NCI-H2196 (cell line): ENCODE results near the gene USP14.

Experiments
- DNase-seq: peaks from one replicate; lab custom pipeline; 2025; ENCODE audit not compliant: unreplicated experiment; lab: John Stamatoyannopoulos, UW

USP14 gene

DNA sequence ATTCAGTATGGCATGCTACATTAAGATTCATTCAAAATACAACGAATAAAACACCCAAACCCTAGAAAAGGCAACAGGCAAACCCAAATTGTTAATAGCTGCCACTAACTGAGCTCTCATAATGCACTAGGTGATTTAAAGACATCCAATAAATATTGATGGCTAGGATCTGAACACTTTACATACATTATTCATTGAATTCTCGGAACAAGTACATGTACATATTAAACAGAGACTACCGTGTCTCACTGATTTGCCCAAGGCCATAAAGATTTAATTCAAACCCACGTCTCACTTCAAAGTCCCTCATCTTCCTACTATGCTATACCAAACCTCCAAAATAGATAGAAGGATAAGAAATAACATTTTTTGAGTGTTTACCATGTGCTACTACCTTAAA, 67.4 kb downstream of the USP14 start:
- no peak for DNase-seq

DNA sequence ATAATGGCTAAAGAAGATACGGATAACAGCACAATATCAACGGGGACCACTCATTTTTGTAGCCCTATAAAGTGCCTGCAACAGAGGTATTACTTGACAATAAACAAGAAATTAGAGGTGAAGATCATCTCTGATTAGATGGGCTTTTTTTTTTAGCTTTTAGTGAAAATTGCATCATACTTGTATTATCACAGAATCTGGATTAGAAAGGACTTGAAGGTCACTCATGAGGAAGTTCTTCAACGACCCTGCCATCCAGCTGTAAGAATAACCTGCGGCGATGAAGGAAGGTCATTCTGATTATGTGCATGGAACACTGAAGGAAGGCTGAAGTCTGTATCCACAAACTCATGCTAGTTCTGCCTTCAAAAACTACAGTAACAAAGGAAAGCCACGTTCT, 69.0 kb downstream of the USP14 start:
- DNase-seq = no peak

DNA sequence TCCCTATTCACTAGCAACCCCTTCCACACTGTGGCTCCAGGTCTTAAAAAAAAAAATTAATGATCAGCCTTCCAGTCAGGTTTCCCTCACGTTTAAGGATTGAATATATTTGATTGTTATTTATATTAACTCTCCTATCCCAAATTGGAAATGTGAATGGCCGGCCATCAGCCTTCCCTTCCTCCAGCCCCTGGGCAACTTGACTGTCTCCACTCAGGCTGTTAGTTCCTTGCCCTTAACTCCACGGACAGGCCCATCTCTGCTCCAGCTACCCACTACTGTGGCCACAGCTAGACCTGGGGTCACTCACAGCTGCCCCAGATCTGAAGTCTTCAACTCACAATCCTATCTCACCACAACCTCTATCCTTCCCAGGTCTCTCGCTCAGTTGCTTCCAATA, 69.5 kb downstream of the USP14 start:
- no peak for DNase-seq

DNA sequence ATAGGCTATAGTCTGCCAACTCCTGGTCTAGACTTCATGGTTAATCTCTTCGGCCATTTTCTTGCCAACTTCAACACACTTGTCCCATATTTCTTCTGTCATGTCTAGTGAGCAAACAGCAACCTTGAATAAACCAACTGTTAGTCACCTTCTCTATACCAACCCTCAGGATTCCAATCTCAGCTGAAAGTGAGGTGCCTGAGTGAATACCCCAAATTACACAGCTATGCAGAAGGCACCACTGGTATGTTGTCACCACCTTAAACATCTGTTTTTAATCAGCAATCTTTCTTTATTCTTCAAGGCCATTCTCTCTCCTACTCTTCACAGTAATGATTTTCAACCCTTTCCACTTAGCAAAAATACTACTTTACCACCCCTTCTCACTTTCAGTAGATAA, 70.2 kb downstream of the USP14 start:
- no peak for DNase-seq

DNA sequence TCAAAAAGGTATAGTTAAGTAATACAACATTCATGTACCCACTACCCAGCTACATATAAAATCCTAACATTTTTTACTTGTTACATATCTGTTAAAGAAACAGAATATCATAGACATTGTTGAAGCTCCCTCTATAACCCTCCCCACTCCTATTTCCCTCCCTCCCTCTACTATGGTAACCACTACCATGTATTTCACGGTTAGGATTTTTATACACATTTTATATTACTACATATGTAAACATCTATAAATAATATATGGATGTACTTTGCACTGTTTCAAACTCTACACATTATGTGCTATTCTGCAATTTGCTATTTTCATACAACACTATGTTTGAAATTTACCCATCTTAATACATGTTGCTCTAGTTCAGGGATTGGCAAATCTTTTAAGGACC, 73.2 kb downstream of the USP14 start:
- DNase-seq = no peak

DNA sequence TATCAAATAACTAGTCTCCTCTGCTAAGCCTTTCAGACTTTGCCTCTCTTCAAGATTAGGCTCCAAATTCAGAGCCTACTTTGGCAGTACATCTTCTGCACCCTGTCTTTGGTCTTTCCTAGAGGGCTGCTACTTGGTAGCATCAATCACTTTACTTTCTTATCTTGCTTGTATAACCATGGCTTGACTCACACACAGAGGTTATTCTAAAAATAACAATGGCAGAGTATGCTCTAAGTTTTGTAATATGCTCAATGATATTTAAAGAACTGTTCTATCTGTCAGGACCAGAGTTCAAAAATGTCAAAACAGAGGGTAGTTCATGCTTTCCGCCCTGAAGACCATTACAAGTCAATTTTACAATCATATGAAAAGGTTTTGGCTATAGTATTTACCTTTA, 81.8 kb downstream of the USP14 start:
- no peak for DNase-seq

DNA sequence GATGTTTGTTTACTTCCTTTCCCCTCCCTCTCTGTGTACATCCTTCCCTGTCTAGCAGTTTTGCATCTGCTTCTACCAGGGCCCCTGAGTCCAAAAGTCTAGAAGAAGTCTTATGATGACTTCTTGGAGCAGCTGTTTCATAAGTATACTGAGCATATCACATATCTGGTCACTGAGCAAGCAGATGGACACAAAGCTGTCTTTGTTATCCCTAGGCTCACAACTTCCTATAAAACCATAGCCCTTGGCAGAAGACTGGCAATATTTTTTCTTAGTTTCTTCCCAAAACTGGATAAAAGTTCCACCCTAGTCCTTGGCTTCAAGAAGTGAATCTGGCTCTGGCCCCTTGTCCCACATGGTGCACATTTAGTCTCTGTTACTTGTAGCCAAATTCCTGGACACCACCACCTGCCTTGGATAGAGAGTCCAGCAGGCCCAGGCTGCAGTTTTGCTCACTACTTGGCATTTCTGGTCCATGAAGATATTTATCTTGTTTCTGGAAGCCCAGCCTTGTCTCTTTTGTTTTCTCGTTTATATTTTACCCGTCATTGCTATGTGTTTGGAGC, 87.0 kb downstream of the USP14 start:
- no peak for DNase-seq

DNA sequence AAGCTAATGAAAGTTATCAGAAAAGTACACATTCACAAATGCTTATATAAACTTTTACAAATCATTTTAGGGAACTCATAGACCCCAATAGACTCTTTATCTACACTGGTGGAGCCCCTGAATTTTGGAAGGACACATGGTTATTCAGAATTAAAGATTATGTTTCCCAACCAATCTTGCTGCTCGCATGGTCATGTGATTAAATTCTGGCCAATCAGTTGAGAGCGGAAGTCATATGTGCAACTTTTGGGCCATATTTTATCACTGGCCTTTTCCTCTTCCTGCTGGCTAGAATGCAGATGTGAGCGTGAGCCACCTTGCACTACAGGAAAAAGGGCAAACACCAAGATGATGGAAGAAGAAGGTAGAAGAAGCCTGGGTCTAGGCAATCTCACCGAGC, 89.7 kb downstream of the USP14 start:
- DNase-seq = no peak

DNA sequence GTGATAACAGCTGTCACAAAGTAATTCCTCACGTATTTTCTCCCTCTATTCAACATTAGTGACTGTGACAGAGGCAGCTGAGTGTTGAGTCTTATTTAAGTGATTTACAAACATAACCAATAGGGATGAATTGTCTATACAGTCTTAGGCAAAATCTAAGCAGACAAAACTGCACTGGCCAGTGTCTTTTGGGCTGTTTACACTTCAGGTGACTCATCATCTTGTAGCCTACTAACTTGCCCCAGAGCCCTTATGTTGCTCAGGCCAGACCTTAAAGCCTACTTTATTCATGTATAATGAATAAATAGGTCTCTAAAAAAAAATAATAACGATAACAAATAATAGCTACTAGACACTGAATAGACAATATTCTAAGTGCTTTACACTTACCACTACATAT, 92.3 kb downstream of the USP14 start:
- no peak for DNase-seq

DNA sequence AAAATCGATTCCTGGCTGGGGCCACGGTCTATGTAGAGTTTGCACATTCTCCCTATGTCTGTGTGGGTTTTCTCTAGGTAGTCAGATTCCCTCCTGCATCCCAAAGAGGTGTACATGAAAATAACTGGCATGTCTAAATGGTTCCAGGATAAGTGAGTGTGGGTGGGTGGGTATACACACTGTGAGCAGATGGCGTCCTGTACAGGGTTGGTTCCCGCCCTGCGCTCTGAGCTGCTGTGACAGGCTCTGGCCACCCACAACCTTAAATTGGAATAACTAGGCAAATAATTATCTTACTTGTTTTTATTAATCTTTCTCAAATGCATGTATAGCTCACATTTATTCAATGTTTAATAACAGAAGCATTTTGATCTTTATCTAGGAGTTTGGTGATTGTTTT, 93.2 kb downstream of the USP14 start:
- DNase-seq = no peak

DNA sequence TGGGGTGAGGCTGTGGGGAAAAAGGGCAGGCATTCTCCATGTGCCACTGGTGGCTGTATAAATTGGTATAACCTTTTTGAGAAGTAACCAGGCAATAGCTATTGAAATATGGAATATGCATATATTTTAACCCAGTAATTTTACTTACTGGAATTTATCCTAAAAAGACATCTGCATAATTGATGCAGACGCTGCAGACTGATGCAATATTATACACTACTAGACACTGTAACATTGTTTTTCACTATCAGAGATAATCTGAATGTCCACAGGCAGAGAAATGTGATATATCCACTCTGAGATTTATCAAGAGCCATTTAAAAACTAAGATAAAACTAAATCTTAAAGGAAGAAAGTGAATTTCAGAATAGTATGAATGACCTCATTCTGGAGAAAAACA, 94.8 kb downstream of the USP14 start:
- no peak for DNase-seq

DNA sequence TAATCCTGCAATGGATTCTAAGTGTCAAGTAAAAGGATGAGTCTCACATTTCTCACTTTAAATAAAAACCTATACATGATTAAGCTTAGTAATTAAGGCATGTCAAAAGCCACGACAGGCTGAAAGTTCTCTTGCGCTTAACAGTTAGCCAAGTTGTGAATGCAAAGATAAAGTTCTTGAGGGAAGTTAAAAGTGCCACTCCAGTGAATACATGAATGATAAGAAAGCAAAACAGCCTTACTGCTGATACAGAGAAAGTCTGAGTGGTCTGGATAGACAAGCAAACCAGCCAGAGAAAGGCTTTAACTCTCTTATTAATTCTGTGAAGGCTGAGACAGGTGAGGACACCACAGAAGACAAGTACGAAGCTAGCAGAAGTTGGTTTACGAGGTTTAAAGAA, 96.8 kb downstream of the USP14 start:
- DNase-seq = no peak

DNA sequence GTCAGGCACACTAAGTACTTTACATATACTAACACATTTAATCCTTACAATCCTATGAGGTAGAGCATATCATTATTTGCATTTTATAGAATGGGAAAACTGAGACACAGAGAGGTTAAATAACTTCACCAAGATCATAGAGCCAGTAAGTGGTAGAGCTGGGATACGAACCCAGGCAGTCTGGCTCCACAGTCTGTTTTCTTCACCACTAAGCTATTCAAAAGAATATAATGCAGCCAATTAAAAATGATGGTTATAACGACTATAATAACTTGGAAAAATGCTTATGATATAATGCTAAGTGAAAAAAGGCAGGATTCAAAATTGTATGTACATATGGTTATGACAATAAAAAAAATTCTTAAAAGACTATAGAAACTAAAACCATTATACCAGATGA, 102.2 kb downstream of the USP14 start:
- no peak for DNase-seq

DNA sequence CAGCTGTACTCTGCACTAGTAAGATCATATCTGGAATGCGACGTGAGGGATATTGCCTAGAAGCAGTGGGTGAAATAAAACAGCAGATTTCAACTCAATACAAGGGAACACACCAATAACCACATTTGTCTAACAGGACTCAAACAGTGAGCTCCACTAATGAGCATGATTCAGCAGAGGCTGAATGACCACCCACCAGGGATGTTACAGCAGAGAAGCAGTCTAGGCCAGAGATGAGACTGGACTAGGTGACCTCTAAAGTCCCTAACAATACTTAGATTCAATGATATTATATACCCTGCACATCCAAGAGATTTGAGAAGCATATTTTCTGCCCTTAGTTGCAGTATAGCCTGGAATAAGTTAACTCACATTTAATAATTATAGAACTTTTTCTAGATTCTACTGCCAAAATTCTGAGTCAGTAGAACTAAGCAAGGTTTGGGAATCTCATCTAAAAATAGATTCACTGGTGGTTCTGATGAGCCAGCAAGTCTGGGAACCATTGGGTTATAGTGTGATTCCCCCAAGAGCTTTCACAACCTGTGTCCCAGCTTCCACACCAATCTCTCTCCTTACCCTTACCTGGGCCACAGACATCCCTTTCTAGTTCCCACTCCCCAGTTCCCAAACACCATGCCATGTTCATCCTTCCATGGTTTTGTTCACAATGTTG, 103.2 kb downstream of the USP14 start:
- no peak for DNase-seq
